Nephron progenitor cell (in vitro differentiated cells): ENCODE results near the gene NAPB.
A peak's percentile ranks its signal among the peaks of the same experiment; 100 is the strongest.

Experiments
- DNase-seq: peaks from one replicate; pipeline ENCODE4 v3.0.0; 2021
- H3K27ac Mint-ChIP-seq: 2 replicates; pipeline ENCODE4 v1.8.0; 2021; ENCODE audit warnings: mild to moderate bottlenecking, moderate library complexity, mixed read lengths
- H3K27me3 Mint-ChIP-seq: 2 replicates; pipeline ENCODE4 v1.8.0; 2021; ENCODE audit warnings: mild to moderate bottlenecking, low read depth, mixed read lengths; ENCODE audit not compliant: poor library complexity
- H3K36me3 Mint-ChIP-seq: 2 replicates; pipeline ENCODE4 v1.8.0; 2021; ENCODE audit warnings: low read depth, mixed read lengths
- H3K4me1 Mint-ChIP-seq: 2 replicates; pipeline ENCODE4 v1.8.0; 2021; ENCODE audit warnings: mixed read lengths
- H3K4me3 Mint-ChIP-seq: 2 replicates; pipeline ENCODE4 v1.8.0; 2021; ENCODE audit warnings: mild to moderate bottlenecking, moderate library complexity, mixed read lengths
- H3K9me3 Mint-ChIP-seq: 2 replicates; pipeline ENCODE4 v1.8.0; 2021; ENCODE audit warnings: mild to moderate bottlenecking, moderate library complexity, mixed read lengths
- TF ChIP-seq, protein P1 (sequence below): fragments of 200-600 bp; sonication (generic); IDR thresholded peaks from 2 replicates; pipeline ENCODE4 v1.5.0; 2021; ENCODE audit warnings: antibody characterized with exemption

The NAPB gene

DNA sequence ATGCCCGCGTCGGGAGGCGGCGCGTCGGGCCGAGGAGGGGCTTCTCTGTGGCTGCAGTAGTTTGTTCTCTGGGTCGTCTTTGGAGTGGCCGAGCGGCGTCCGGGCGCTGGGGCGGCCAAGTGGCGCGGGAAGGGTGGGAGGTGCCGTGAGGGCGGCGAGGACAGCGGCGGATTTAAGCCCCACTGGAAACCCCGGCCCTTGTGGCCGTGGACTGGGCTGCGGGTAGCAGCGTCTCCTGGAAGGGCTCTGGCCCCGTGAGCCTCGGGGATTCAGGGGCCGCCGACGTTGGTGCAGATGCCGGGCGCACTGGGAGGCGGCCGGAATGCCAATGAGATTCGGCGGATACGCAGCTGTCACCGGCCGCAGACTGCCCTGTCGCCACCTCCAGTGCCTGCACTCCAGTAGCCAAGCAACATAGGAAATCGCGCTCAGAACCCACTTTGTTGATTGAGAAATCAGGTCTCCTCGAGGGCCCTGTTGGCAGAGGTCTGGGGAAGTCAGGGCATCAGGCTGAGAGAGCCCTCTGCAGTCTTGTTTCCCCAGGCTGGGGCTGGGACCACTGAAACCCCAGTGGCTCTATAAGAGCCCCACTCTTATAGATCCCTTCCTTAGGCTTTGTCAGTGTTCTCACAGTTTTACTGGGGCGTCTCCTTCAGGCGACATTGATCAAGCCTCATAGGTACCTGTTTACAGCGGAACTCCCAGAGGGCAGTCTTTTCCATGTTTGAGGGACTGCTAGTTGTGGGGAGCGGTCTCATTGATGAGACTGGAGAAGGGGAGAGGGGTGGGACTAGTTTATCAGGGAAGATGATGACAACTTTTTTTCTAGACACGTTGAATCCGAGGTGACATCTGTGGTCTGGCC, 58.7 kb downstream of the NAPB start:
- TF ChIP-seq, protein P1, sequence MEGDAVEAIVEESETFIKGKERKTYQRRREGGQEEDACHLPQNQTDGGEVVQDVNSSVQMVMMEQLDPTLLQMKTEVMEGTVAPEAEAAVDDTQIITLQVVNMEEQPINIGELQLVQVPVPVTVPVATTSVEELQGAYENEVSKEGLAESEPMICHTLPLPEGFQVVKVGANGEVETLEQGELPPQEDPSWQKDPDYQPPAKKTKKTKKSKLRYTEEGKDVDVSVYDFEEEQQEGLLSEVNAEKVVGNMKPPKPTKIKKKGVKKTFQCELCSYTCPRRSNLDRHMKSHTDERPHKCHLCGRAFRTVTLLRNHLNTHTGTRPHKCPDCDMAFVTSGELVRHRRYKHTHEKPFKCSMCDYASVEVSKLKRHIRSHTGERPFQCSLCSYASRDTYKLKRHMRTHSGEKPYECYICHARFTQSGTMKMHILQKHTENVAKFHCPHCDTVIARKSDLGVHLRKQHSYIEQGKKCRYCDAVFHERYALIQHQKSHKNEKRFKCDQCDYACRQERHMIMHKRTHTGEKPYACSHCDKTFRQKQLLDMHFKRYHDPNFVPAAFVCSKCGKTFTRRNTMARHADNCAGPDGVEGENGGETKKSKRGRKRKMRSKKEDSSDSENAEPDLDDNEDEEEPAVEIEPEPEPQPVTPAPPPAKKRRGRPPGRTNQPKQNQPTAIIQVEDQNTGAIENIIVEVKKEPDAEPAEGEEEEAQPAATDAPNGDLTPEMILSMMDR, result no peak
- H3K4me3 Mint-ChIP-seq, result peak overlapping the region; percentile 91
- no peaks in the 10 kb centered on the region for H3K9me3 Mint-ChIP-seq
- no peaks in the 10 kb centered on the region for H3K27me3 Mint-ChIP-seq
- peaks cover 26% of the 10 kb centered on the region for H3K36me3 Mint-ChIP-seq
- no peak for DNase-seq
- H3K27ac Mint-ChIP-seq, result peak overlapping the region; percentile 15
- H3K4me1 Mint-ChIP-seq, result peaks cover 58% of the 10 kb centered on the region

DNA sequence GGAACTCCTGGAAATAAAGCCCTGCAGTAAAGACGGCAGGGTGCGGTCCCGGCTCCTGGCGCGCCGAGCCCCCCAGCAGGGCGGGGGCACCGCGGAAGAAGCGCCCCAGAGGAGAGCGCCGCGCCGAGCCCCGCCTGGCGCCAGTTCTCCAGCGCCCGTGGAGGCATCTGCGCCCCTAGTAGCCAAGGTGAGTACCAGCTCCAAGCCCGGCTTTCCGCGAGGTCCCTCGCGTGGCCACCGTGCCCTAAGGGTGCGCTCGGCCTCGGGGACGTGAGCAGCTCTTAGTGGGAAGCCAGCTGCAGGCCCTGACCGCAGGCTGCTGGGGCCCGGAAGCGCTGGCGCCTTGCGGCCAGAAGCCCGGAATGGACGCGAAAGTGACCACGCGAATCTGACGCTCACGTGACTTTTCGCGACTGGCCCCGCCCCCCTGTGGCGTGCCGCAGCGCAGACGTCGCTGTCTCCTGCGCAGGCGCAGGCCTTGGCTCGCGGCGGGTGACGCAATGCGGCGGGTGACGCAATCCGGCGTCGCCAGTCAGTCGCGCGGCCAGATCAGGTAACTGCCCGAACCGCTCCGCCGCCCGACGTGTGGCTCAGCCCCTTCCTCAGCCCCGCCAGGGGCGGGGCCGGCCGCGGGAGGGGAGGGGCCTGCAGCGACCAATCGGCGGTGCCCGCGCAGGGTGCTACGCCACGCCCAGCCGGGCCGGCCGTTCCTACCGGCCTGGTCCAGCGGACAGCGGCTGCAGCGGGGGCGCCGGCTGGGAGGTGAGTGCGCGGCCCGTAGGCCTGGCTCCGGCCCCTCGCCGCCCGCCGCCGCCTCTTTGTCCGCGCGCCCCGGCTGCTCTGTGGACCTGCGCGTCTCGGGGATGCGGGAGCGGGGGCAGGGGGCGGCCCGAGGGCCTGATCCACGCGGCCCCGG, 59.6 kb downstream of the NAPB start, which contains the start of gene GZF1:
TSS of gene GZF1 (plus strand) at position 707 of the 916 bp plus-strand sequence. CDS start 2,202 bp downstream, outside the sequence.
- Mint-ChIP-seq H3K4me1 (peaks cover 60% of the 10 kb centered on the region), H3K27me3 (no peaks in the 10 kb centered on the region), H3K9me3 (no peaks in the 10 kb centered on the region), H3K36me3 (peaks cover 24% of the 10 kb centered on the region), H3K27ac (peak within 1 kb of the TSS; percentile 99), H3K4me3 (peak within 1 kb of the TSS; percentile 91)
- peak; percentile 99 for DNase-seq
- TF ChIP-seq, protein P1, result no peak

DNA sequence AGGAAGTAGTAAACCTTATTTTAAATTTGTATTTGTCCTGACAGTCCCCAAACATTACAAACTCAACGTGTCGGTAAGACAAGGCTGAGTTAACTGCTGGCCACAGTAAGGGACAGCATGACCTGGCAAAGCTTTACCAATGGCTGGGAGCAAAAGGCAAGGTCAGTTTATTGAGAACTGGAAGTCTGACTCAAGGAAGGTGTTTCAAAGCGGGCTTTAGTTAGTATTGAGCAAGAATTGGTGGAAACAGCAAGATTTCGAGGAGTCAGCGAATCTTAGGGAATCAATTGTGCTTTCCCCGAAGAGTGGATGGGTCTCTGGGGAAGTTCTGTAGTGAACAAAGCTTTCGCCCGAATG, 60.2 kb downstream of the NAPB start:
- H3K27ac Mint-ChIP-seq, result peak overlapping the region; percentile 99
- no peaks in the 10 kb centered on the region for H3K9me3 Mint-ChIP-seq
- H3K27me3 Mint-ChIP-seq, result no peaks in the 10 kb centered on the region
- peak overlapping the region; percentile 91 for H3K4me3 Mint-ChIP-seq
- TF ChIP-seq, protein P1, result no peak
- no peak for DNase-seq
- peaks cover 60% of the 10 kb centered on the region for H3K4me1 Mint-ChIP-seq
- H3K36me3 Mint-ChIP-seq, result peaks cover 17% of the 10 kb centered on the region

DNA sequence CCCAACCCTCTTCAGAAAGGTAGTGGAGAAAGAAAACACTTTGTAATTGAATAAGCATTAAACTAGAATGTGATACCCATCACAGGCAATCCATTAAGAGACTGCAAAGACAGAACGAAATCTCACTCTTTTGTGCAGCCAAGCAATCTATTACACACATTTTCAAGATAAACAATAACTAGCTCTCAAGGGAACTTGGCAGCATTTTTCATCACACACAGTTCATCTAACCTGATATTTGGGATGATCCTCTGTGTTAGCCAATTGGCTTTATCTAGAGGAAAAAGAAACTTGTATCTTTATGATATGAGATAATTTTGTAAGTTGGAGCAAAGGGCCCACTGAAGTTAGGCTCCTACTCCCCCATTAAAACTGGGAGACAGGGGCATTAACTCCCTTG, 60.8 kb downstream of the NAPB start:
- Mint-ChIP-seq H3K27ac (peak overlapping the region; percentile 99), H3K4me1 (peaks cover 62% of the 10 kb centered on the region), H3K9me3 (no peaks in the 10 kb centered on the region), H3K27me3 (no peaks in the 10 kb centered on the region), H3K36me3 (peaks cover 13% of the 10 kb centered on the region), H3K4me3 (peak overlapping the region; percentile 91)
- TF ChIP-seq, protein P1, result no peak
- no peak for DNase-seq

DNA sequence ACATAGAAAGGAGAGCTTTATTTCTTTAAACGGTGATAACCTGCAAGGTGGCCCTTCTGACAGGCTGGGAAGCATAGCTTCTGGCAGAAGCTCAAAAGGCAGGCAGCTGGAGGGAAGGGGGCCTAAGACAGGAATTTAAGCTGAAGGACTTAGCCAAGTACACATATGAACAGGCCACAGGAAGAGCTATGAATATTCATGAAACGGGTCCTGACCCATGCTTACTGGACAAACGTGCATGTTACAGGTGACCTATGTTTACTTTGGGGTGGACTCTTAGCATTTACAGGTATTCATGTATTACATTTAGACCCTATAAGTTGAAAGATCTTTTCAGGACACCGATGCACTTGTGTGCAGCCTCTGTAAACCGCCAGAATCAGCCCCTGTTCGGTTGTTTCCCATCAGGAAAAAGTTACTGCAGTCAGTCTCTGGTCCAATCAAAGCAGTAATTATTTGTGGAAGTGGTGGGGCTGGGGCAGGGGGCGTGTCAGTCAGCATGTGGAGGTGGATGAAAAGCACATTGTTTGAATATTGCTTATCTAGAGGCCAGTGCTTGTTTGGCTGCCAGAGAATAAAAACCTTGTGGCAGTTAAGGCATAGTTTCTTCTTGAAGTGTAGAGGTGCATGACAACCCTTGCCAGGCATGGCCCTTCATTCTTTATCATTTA, 62.2 kb downstream of the NAPB start:
- no peak for DNase-seq
- peaks cover 53% of the 10 kb centered on the region for H3K4me1 Mint-ChIP-seq
- peak overlapping the region; percentile 74 for H3K4me3 Mint-ChIP-seq
- no peaks in the 10 kb centered on the region for H3K9me3 Mint-ChIP-seq
- peaks cover 6% of the 10 kb centered on the region for H3K36me3 Mint-ChIP-seq
- H3K27me3 Mint-ChIP-seq, result no peaks in the 10 kb centered on the region
- no peak overlapping the region for H3K27ac Mint-ChIP-seq
- TF ChIP-seq, protein P1, result no peak
